ENCODE results near the gene CD160.

Gene CD160

DNA sequence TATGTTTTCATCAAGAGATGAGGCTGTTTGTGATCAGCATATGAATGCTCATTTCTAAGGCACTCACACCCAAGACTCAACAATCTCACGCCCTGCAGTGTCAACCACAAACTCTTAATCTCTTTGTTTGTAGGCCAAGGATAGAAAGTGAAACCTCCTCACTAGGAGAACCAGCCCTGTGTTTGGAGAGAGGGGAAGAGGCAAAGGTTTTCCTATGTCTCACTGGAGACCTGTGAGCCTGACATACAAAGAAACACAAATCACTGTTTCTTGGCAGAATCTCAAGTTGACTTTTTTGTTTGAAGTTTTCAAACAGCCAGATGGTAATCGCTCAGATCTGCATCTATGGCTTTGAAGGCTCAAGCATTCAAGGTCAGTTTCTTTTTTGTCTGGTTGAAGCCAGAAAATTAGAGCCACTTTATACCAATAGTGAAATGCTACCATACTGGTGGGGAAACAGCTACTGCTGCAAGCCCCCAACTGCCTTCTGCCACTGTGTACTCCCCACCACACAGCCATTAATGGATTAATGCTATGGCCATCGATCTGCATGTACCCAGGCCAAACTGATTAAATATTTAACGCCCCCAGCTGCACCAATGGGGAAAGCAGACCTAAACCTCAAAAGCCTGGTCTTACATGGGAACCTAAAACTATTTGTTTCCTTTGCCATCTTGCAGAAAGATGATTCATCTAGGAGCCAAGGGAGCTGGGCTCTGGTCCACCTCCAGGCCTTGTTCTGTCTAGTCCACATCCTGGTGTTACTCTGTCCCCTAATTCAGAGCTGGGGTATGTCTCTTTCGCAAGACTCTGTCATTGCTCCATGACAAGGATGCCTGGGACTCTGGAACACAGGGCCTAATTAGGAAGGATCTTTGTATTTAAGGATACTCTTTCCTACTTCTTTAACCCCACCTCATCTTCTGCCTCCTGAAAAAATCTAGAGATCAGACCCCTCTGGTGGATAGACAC lies 28.4 kb upstream of the CD160 start:
- peak overlapping the region; percentile 48 for H3K27ac ChIP-seq
- no peak for TF ChIP-seq CTCF (conservative IDR thresholded peaks at IDR 0.05)

DNA sequence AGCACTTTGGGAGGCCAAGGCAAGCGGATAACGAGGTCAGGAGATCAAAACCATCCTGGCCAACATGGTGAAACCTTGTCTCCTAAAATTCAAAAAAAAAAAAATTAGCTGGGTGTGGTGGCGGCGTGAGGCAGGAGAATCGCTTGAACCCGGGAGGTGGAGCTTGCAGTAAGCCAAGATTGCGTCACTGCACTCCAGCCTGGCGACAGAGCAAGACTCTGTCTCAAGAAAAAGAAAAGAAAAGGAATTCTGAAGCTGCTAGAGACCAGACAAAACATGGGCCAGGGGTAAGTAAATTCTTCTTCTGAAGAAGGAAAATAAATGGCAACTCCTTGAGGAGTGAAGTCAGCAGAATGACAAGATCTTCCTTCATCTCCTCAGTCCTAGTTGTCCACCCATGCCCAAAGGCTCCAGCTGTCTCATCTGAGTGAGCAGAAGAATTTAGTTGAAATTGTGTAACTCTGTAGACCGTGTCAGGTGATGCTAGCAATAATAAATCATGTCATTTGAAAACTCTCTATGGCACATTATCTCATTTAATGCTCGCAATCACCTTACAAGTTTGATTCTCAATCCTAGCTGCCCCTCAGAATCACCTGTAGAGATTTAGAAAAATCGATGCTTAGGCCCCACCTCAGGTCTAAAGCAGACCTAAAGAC lies 26.4 kb upstream of the CD160 start:
- TF ChIP-seq CTCF (conservative IDR thresholded peaks at IDR 0.05): no peak

DNA sequence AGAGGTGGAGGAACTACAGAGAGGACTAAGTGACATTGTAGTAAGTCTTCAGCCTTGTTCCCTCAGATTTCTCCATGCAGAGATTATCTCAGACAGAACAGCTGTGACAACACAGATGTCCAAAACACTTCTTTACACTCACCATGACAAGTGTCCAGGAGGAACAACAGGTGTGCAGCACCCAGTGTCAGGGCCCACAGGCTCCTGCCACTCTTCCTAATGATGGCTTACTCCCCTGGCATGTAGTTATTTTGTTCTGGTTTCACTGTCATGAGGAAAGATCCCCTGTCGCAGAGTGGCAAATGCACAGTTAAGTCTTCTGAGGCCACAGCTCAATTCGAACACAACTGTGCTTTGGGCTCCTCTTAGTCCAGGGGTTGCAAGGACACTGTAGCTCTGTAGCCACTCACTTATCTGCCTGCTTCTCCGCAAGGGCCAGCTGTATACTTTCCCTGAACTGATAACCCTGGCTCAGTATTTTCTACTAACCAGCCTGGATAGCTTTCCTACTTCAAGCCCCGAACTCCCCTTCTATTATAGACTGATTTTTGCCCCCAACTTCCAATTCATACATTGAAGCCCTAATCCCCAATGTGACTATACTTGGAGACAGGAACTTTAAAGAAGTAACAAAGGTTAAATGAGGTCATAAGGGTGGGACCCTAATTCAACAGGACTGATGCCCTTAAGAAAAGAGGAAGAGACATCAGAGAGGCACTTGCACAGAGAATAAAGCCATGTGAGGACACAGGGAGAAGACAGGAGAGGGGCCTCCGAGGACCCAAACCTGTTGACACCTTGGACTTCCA lies 23.3 kb upstream of the CD160 start:
- no peak for TF ChIP-seq CTCF (conservative IDR thresholded peaks at IDR 0.05)
- no peak overlapping the region for H3K27ac ChIP-seq

More for the DNA sequence above, 26.4 kb upstream of the CD160 start:
- no peak overlapping the region for H3K27ac ChIP-seq

DNA sequence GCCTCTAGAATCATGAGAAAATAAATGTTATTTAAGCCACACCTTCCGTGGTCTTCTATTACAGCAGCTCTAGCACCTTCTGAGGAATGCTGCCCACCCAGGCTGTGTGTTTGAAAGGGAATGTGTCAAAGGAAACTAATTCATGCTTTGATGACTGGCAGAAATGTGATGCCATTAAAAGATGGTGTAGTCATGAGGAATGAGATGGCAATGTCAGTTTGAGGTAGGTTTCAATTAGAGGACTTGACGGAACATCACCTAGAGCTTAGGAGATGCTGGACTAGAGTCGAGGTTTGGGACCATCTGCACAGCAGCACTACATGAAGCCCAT lies 22.7 kb upstream of the CD160 start:
- no peak overlapping the region for H3K27ac ChIP-seq
- no peak for TF ChIP-seq CTCF (conservative IDR thresholded peaks at IDR 0.05)

GRCh38 chr1:145701306-145701862 lies 17.9 kb upstream of the CD160 start:
- H3K27ac ChIP-seq: no peak overlapping the region
- TF ChIP-seq CTCF (conservative IDR thresholded peaks at IDR 0.05): no peak

DNA sequence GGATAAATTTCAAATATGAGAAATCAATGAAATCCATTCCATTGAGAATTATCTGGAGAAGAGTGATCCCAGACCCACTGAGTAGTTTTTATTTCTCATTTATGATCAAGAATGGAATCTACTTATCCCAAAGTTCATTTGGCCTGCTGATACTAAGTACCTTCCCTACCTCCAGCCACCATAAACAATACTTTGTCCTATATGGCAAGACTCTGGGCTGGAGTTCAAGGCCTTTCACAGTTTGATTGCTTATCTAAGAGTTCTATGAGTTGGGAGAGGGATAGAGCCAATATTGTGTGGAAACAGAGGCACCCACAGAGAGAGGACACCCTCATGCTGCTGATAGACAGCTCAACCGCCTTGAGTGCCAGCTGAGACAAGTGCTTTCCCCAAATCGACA lies 17.2 kb upstream of the CD160 start:
- H3K27ac ChIP-seq: no peak overlapping the region
- TF ChIP-seq CTCF (conservative IDR thresholded peaks at IDR 0.05): no peak

- H3K27ac ChIP-seq: no peak overlapping the region
- TF ChIP-seq CTCF (conservative IDR thresholded peaks at IDR 0.05): no peak
Observed at GRCh38 chr1:145702826-145703225, 16.5 kb upstream of the CD160 start.

All from VCaP (cell line).